GM23338 (cell line): ENCODE results near the gene IFITM10.

Experiments
- CREB1 ChIP-seq: fragments of 250-450 bp; sonication (Bioruptor Pico); IDR thresholded peaks from 2 replicates; pipeline ENCODE4 v1.5.0; 2020; ENCODE audit warnings: low read depth, mild to moderate bottlenecking, moderate library complexity
- EZH2 ChIP-seq: fragments of 200-600 bp; sonication (generic); IDR thresholded peaks from one replicate; pipeline ENCODE4 v1.8.0; 2017; ENCODE audit warnings: antibody characterized with exemption, mild to moderate bottlenecking, low read depth; ENCODE audit not compliant: unreplicated experiment
- EZH2phosphoT487 ChIP-seq: fragments of 200-600 bp; sonication (generic); IDR thresholded peaks from one replicate; pipeline ENCODE4 v1.8.1; 2018; ENCODE audit warnings: antibody characterized with exemption; ENCODE audit not compliant: unreplicated experiment
- JUNB ChIP-seq: IDR thresholded peaks from one replicate; pipeline ENCODE4 v1.6.1; 2016; ENCODE audit warnings: antibody characterized with exemption; ENCODE audit not compliant: unreplicated experiment
- NANOG ChIP-seq: IDR thresholded peaks from 2 replicates; pipeline ENCODE4 v1.6.1; 2016; ENCODE audit warnings: antibody characterized with exemption, borderline replicate concordance
- POLR2AphosphoS5 ChIP-seq: IDR thresholded peaks from 2 replicates; pipeline ENCODE4 v1.6.1; 2016; ENCODE audit warnings: antibody characterized with exemption, low read depth
- STAT1 ChIP-seq: IDR thresholded peaks from one replicate; pipeline ENCODE4 v1.6.1; 2016; ENCODE audit warnings: antibody characterized with exemption; ENCODE audit not compliant: unreplicated experiment
- ZNF114 ChIP-seq: fragments of 250-450 bp; sonication (Bioruptor Pico); IDR thresholded peaks from 2 replicates; pipeline ENCODE4 v1.5.0; 2020; ENCODE audit warnings: mild to moderate bottlenecking, moderate library complexity
- ZNF331 ChIP-seq: fragments of 250-450 bp; sonication (Bioruptor Pico); IDR thresholded peaks from 2 replicates; pipeline ENCODE4 v1.5.0; 2020; ENCODE audit warnings: low read depth, mild to moderate bottlenecking, moderate library complexity
- TF ChIP-seq, protein P1 (sequence below), 2 experiments: fragments of 200-600 bp in 1 of 2; sonication (generic) in 1 of 2; conservative IDR thresholded peaks; 2 replicates each; pipeline versions ENCODE4 v1.5.1 to v1.6.1; 2016 to 2017; ENCODE audit warnings: antibody characterized with exemption in 2 of 2, low read depth in 2 of 2, mild to moderate bottlenecking in 2 of 2, moderate library complexity in 1 of 2
- TF ChIP-seq, protein P2 (sequence below): IDR thresholded peaks from one replicate; pipeline ENCODE4 v1.6.1; 2018; ENCODE audit warnings: antibody characterized with exemption; ENCODE audit not compliant: unreplicated experiment
- TF ChIP-seq, protein P3 (sequence below): IDR thresholded peaks from 2 replicates; pipeline ENCODE4 v1.6.1; 2016; ENCODE audit warnings: antibody characterized with exemption
- TF ChIP-seq, protein P4 (sequence below): fragments of 250-450 bp; sonication (Bioruptor Pico); IDR thresholded peaks from 2 replicates; pipeline ENCODE4 v1.5.0; 2020; ENCODE audit warnings: mild to moderate bottlenecking, moderate library complexity

DNA sequence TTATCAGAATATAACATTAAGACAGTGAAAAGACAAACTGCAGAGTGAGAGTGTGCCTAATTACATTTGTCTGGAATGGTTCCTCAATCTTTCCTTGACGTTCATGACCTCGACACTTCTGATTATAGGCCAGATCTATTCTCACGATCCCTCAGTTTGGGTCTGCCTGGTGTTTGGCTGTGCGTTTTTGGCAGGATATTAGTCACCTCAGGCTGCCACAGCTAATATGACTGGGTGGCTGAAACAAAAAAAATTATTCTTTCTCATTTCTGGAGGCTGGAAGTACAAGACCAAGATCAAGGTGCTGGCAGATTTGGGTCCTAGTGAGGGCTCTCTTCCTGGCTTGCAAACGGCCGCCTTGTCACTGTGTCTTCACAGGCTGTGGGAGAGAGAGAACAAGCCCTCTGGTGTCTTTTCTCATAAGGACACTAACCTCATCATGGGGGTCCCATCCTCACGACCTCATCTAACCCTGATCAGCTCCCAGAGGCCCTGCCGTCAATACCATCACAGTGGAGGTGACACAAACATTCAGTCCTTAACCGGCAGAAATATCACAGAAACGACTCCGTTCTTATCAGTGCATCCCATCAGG lies 23.2 kb downstream of the IFITM10 start:
- TF ChIP-seq, protein P1, sequence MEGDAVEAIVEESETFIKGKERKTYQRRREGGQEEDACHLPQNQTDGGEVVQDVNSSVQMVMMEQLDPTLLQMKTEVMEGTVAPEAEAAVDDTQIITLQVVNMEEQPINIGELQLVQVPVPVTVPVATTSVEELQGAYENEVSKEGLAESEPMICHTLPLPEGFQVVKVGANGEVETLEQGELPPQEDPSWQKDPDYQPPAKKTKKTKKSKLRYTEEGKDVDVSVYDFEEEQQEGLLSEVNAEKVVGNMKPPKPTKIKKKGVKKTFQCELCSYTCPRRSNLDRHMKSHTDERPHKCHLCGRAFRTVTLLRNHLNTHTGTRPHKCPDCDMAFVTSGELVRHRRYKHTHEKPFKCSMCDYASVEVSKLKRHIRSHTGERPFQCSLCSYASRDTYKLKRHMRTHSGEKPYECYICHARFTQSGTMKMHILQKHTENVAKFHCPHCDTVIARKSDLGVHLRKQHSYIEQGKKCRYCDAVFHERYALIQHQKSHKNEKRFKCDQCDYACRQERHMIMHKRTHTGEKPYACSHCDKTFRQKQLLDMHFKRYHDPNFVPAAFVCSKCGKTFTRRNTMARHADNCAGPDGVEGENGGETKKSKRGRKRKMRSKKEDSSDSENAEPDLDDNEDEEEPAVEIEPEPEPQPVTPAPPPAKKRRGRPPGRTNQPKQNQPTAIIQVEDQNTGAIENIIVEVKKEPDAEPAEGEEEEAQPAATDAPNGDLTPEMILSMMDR (conservative IDR thresholded peaks at IDR 0.05; ENCODE audit: low read depth in 2 of 2): no peak
- no peak for TF ChIP-seq EZH2
- TF ChIP-seq POLR2AphosphoS5: no peak
- TF ChIP-seq, protein P2, sequence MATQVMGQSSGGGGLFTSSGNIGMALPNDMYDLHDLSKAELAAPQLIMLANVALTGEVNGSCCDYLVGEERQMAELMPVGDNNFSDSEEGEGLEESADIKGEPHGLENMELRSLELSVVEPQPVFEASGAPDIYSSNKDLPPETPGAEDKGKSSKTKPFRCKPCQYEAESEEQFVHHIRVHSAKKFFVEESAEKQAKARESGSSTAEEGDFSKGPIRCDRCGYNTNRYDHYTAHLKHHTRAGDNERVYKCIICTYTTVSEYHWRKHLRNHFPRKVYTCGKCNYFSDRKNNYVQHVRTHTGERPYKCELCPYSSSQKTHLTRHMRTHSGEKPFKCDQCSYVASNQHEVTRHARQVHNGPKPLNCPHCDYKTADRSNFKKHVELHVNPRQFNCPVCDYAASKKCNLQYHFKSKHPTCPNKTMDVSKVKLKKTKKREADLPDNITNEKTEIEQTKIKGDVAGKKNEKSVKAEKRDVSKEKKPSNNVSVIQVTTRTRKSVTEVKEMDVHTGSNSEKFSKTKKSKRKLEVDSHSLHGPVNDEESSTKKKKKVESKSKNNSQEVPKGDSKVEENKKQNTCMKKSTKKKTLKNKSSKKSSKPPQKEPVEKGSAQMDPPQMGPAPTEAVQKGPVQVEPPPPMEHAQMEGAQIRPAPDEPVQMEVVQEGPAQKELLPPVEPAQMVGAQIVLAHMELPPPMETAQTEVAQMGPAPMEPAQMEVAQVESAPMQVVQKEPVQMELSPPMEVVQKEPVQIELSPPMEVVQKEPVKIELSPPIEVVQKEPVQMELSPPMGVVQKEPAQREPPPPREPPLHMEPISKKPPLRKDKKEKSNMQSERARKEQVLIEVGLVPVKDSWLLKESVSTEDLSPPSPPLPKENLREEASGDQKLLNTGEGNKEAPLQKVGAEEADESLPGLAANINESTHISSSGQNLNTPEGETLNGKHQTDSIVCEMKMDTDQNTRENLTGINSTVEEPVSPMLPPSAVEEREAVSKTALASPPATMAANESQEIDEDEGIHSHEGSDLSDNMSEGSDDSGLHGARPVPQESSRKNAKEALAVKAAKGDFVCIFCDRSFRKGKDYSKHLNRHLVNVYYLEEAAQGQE: no peak
- no peak for TF ChIP-seq EZH2phosphoT487
- TF ChIP-seq, protein P3, sequence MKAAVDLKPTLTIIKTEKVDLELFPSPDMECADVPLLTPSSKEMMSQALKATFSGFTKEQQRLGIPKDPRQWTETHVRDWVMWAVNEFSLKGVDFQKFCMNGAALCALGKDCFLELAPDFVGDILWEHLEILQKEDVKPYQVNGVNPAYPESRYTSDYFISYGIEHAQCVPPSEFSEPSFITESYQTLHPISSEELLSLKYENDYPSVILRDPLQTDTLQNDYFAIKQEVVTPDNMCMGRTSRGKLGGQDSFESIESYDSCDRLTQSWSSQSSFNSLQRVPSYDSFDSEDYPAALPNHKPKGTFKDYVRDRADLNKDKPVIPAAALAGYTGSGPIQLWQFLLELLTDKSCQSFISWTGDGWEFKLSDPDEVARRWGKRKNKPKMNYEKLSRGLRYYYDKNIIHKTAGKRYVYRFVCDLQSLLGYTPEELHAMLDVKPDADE: no peak
- no peak for TF ChIP-seq ZNF331 (CRISPR knock-in tag)
- no peak for TF ChIP-seq STAT1
- TF ChIP-seq CREB1 (CRISPR knock-in tag): no peak
- TF ChIP-seq JUNB: no peak
- TF ChIP-seq, protein P4, sequence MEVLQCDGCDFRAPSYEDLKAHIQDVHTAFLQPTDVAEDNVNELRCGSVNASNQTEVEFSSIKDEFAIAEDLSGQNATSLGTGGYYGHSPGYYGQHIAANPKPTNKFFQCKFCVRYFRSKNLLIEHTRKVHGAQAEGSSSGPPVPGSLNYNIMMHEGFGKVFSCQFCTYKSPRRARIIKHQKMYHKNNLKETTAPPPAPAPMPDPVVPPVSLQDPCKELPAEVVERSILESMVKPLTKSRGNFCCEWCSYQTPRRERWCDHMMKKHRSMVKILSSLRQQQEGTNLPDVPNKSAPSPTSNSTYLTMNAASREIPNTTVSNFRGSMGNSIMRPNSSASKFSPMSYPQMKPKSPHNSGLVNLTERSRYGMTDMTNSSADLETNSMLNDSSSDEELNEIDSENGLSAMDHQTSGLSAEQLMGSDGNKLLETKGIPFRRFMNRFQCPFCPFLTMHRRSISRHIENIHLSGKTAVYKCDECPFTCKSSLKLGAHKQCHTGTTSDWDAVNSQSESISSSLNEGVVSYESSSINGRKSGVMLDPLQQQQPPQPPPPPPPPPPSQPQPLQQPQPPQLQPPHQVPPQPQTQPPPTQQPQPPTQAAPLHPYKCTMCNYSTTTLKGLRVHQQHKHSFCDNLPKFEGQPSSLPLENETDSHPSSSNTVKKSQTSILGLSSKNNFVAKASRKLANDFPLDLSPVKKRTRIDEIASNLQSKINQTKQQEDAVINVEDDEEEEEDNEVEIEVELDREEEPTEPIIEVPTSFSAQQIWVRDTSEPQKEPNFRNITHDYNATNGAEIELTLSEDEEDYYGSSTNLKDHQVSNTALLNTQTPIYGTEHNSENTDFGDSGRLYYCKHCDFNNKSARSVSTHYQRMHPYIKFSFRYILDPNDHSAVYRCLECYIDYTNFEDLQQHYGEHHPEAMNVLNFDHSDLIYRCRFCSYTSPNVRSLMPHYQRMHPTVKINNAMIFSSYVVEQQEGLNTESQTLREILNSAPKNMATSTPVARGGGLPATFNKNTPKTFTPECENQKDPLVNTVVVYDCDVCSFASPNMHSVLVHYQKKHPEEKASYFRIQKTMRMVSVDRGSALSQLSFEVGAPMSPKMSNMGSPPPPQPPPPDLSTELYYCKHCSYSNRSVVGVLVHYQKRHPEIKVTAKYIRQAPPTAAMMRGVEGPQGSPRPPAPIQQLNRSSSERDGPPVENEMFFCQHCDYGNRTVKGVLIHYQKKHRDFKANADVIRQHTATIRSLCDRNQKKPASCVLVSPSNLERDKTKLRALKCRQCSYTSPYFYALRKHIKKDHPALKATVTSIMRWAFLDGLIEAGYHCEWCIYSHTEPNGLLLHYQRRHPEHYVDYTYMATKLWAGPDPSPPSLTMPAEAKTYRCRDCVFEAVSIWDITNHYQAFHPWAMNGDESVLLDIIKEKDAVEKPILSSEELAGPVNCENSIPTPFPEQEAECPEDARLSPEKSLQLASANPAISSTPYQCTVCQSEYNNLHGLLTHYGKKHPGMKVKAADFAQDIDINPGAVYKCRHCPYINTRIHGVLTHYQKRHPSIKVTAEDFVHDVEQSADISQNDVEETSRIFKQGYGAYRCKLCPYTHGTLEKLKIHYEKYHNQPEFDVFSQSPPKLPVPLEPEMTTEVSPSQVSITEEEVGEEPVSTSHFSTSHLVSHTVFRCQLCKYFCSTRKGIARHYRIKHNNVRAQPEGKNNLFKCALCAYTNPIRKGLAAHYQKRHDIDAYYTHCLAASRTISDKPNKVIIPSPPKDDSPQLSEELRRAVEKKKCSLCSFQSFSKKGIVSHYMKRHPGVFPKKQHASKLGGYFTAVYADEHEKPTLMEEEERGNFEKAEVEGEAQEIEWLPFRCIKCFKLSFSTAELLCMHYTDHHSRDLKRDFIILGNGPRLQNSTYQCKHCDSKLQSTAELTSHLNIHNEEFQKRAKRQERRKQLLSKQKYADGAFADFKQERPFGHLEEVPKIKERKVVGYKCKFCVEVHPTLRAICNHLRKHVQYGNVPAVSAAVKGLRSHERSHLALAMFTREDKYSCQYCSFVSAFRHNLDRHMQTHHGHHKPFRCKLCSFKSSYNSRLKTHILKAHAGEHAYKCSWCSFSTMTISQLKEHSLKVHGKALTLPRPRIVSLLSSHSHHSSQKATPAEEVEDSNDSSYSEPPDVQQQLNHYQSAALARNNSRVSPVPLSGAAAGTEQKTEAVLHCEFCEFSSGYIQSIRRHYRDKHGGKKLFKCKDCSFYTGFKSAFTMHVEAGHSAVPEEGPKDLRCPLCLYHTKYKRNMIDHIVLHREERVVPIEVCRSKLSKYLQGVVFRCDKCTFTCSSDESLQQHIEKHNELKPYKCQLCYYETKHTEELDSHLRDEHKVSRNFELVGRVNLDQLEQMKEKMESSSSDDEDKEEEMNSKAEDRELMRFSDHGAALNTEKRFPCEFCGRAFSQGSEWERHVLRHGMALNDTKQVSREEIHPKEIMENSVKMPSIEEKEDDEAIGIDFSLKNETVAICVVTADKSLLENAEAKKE: no peak
- TF ChIP-seq ZNF114: no peak
- no peak for TF ChIP-seq NANOG
